H1 (cell line): ENCODE measurements around the gene RGL1. TPM values are rescaled to one million over a fixed set of nuclear protein-coding genes. Genes with fewer than 3 reads are reported as not detected.

Experiments used
- CTCF ChIA-PET: fragments of 300-600 bp; sonication (Branson Sonifier 250); formaldehyde crosslinking; loops from one replicate; lab custom pipeline; 2021; ENCODE audit not compliant: partially characterized antibody; lab: Charles Lee
- POLR2A ChIA-PET: fragments of 300-600 bp; sonication (Branson Sonifier 250); formaldehyde crosslinking; loops from one replicate; lab custom pipeline; 2021; ENCODE audit warnings: inconsistent platforms; ENCODE audit not compliant: partially characterized antibody; lab: Charles Lee
- DNase-seq, 2 experiments: peaks; one replicate each; pipeline versions ENCODE4 v3.0.0 to v3.0.0-alpha.2; 2010 to 2022; ENCODE audit warnings: low spot score in 2 of 2, low read depth in 1 of 2, mixed read lengths in 1 of 2
- FAIRE-seq: peaks from 2 replicates; lab custom pipeline; 2011; peaks lifted over from hg19 to GRCh38; lab: Jason Lieb, UNC
- H2AFZ ChIP-seq: 2 replicates; pipeline ENCODE4 v1.8.1; 2012; ENCODE audit warnings: low read length, inconsistent platforms
- H2AK5ac ChIP-seq: 2 replicates; pipeline ENCODE4 v1.6.1; 2013; ENCODE audit warnings: low read depth, low read length
- H2BK120ac ChIP-seq: replicated peaks from 2 replicates; pipeline ENCODE3; 2013; ENCODE audit warnings: low read depth, low read length, inconsistent platforms
- H2BK12ac ChIP-seq: 2 replicates; pipeline ENCODE4 v1.6.1; 2013; ENCODE audit warnings: low read depth, low read length
- H2BK15ac ChIP-seq: 2 replicates; pipeline ENCODE4 v1.6.1; 2013; ENCODE audit warnings: low read length
- H2BK20ac ChIP-seq: 2 replicates; pipeline ENCODE4 v1.6.1; 2013; ENCODE audit warnings: low read length
- H2BK5ac ChIP-seq: 2 replicates; pipeline ENCODE4 v1.6.1; 2013; ENCODE audit warnings: low read depth, low read length
- H3K14ac ChIP-seq: 2 replicates; pipeline ENCODE4 v1.6.1; 2013; ENCODE audit warnings: inconsistent platforms; ENCODE audit not compliant: insufficient read length
- H3K18ac ChIP-seq: 2 replicates; pipeline ENCODE4 v1.6.1; 2013; ENCODE audit warnings: low read length; ENCODE audit errors: extremely low read depth
- H3K23ac ChIP-seq: 2 replicates; pipeline ENCODE4 v1.6.1; 2013; ENCODE audit warnings: inconsistent platforms; ENCODE audit not compliant: insufficient read length
- H3K23me2 ChIP-seq: 2 replicates; pipeline ENCODE4 v1.6.1; 2013; ENCODE audit warnings: low read depth, low read length
- H3K27ac ChIP-seq: 2 replicates; pipeline ENCODE4 v1.6.1; 2011; ENCODE audit warnings: low read depth, low read length, inconsistent platforms
- H3K27me3 ChIP-seq, 4 experiments: replicated peaks in 1 of 4; 1 replicate in 1 of 4; 2 replicates in 3 of 4; pipeline versions ENCODE4 v1.6.1 to v1.8.1; 2011 to 2013; ENCODE audit warnings: low read length in 3 of 4, mild to moderate bottlenecking in 3 of 4, inconsistent platforms in 2 of 4, mixed read lengths in 2 of 4, moderate library complexity in 1 of 4; ENCODE audit not compliant: control insufficient read depth in 3 of 4, insufficient read depth in 3 of 4; ENCODE audit errors: extremely low read depth in 1 of 4
- H3K36me3 ChIP-seq, 4 experiments: 2 replicates each; pipeline versions ENCODE4 v1.6.1 to v1.8.1; 2011 to 2013; ENCODE audit warnings: mild to moderate bottlenecking in 4 of 4, low read length in 3 of 4, moderate library complexity in 2 of 4, control low read depth in 1 of 4, inconsistent platforms in 1 of 4; ENCODE audit not compliant: insufficient read depth in 4 of 4, control insufficient read depth in 2 of 4
- H3K4ac ChIP-seq: replicated peaks from 2 replicates; pipeline ENCODE3; 2013; ENCODE audit warnings: low read length, low read depth, mixed read lengths, inconsistent platforms; ENCODE audit not compliant: insufficient read length
- H3K4me1 ChIP-seq, 4 experiments: replicated peaks in 1 of 4; 1 replicate in 1 of 4; 2 replicates in 3 of 4; pipeline versions ENCODE4 v1.6.1 to v1.8.1; 2011 to 2013; ENCODE audit warnings: low read length in 3 of 4, inconsistent platforms in 2 of 4, mixed read lengths in 1 of 4; ENCODE audit not compliant: insufficient read depth in 4 of 4, control insufficient read depth in 3 of 4
- H3K4me2 ChIP-seq, 2 experiments: 2 replicates each; pipeline versions ENCODE4 v1.6.1 to v1.8.1; 2011 to 2013; ENCODE audit warnings: low read depth in 2 of 2, low read length in 2 of 2, control low read depth in 1 of 2, inconsistent platforms in 1 of 2, mild to moderate bottlenecking in 1 of 2; ENCODE audit not compliant: insufficient read depth in 1 of 2
- H3K4me3 ChIP-seq, 4 experiments: fragments of 200-600, 300-600 bp in 1 of 4; sonication (generic), shearing (Covaris generic), sonication (Bioruptor Twin) in 1 of 4; 2 replicates each; pipeline versions ENCODE4 v1.5.1 to v1.8.1; 2011 to 2016; ENCODE audit warnings: low read length in 4 of 4, low read depth in 3 of 4, control low read depth in 2 of 4, inconsistent platforms in 2 of 4, mild to moderate bottlenecking in 2 of 4, mixed read lengths in 1 of 4, moderate library complexity in 1 of 4; ENCODE audit not compliant: insufficient read depth in 2 of 4; ENCODE audit errors: extremely low read depth in 1 of 4
- H3K56ac ChIP-seq: replicated peaks from 2 replicates; pipeline ENCODE3; 2013; ENCODE audit warnings: low read depth, mild to moderate bottlenecking, mixed read lengths, low read length, inconsistent platforms; ENCODE audit not compliant: insufficient read length
- H3K79me1 ChIP-seq: 2 replicates; pipeline ENCODE4 v1.6.1; 2013; ENCODE audit warnings: low read depth, low read length, control low read depth
- H3K79me2 ChIP-seq, 2 experiments: 2 replicates each; pipeline versions ENCODE4 v1.6.1 to v1.8.1; 2012 to 2013; ENCODE audit warnings: low read length in 2 of 2, mild to moderate bottlenecking in 2 of 2, inconsistent platforms in 1 of 2; ENCODE audit not compliant: insufficient read depth in 2 of 2, control insufficient read depth in 1 of 2
- H3K9ac ChIP-seq, 4 experiments: replicated peaks in 1 of 4; 1 replicate in 1 of 4; 2 replicates in 3 of 4; pipeline versions ENCODE4 v1.6.1 to v1.8.1; 2011 to 2013; ENCODE audit warnings: low read depth in 3 of 4, low read length in 3 of 4, control low read depth in 2 of 4, mild to moderate bottlenecking in 2 of 4, moderate library complexity in 2 of 4, inconsistent platforms in 1 of 4; ENCODE audit errors: extremely low read depth in 1 of 4
- H3K9me3 ChIP-seq, 2 experiments: 2 replicates each; pipeline versions ENCODE4 v1.6.1 to v1.8.1; 2012 to 2013; ENCODE audit warnings: mild to moderate bottlenecking in 2 of 2, moderate library complexity in 2 of 2, control low read depth in 1 of 2, inconsistent platforms in 1 of 2, low read depth in 1 of 2, low read length in 1 of 2, mixed read lengths in 1 of 2; ENCODE audit not compliant: insufficient read depth in 2 of 2
- H4K20me1 ChIP-seq, 2 experiments: replicated peaks in 1 of 2; 2 replicates each; pipeline versions ENCODE3 to v1.8.1; 2011 to 2013; ENCODE audit warnings: inconsistent platforms in 2 of 2, low read length in 2 of 2, mild to moderate bottlenecking in 1 of 2; ENCODE audit not compliant: insufficient read depth in 2 of 2, control insufficient read depth in 1 of 2
- H4K5ac ChIP-seq: 2 replicates; pipeline ENCODE4 v1.6.1; 2013; ENCODE audit warnings: low read length, low read depth, mixed read lengths, inconsistent platforms; ENCODE audit not compliant: insufficient read length
- H4K8ac ChIP-seq: 2 replicates; pipeline ENCODE4 v1.8.0; 2013; ENCODE audit warnings: mild to moderate bottlenecking, moderate library complexity, low read length, inconsistent platforms; ENCODE audit not compliant: insufficient read depth; ENCODE audit errors: extremely low read depth
- H4K91ac ChIP-seq: replicated peaks from 2 replicates; pipeline ENCODE3; 2013; ENCODE audit warnings: low read length, mixed read lengths, inconsistent platforms; ENCODE audit not compliant: insufficient read length
- BACH1 ChIP-seq: IDR thresholded peaks from 2 replicates; pipeline ENCODE4 v1.6.1; 2012; ENCODE audit warnings: low read length, improper control_type of control experiment
- CBX8 ChIP-seq: fragments of 300-800, 300-1000 bp; sonication (generic); IDR thresholded peaks from 2 replicates; pipeline ENCODE4 v1.7.1; 2016; ENCODE audit warnings: low read depth, low read length, borderline replicate concordance
- HDAC2 ChIP-seq, 2 experiments: fragments of 300-600 bp in 1 of 2; sonication (generic) in 1 of 2; IDR thresholded peaks; 2 replicates each; pipeline ENCODE4 v1.6.1; 2011 to 2012; ENCODE audit warnings: low read depth in 2 of 2, low read length in 2 of 2, mild to moderate bottlenecking in 2 of 2, moderate library complexity in 2 of 2, borderline replicate concordance in 1 of 2, inconsistent platforms in 1 of 2
- PHF8 ChIP-seq: fragments of 200-600 bp; sonication (generic); conservative IDR thresholded peaks from 2 replicates; pipeline ENCODE4 v1.7.1; 2012; ENCODE audit warnings: low read depth, mild to moderate bottlenecking, inconsistent platforms, low read length, moderate library complexity
- POLR2A ChIP-seq, 2 experiments: IDR thresholded peaks; 1 replicate in 1 of 2; 2 replicates in 1 of 2; pipeline ENCODE4 v1.6.1; 2011; ENCODE audit warnings: low read depth in 2 of 2, low read length in 2 of 2, mild to moderate bottlenecking in 2 of 2; ENCODE audit errors: control extremely low read depth in 1 of 2
- RAD21 ChIP-seq, 2 experiments: IDR thresholded peaks in 1 of 2; conservative IDR thresholded peaks in 1 of 2; 2 replicates each; pipeline ENCODE4 v1.6.1; 2011; ENCODE audit warnings: low read depth in 2 of 2, low read length in 2 of 2, improper control_type of control experiment in 1 of 2, inconsistent platforms in 1 of 2, mild to moderate bottlenecking in 1 of 2, moderate library complexity in 1 of 2
- RBBP5 ChIP-seq: IDR thresholded peaks from 2 replicates; pipeline ENCODE4 v1.7.1; 2012; ENCODE audit warnings: low read depth, mild to moderate bottlenecking, inconsistent platforms, low read length, moderate library complexity, borderline replicate concordance
- TEAD4 ChIP-seq: IDR thresholded peaks from 2 replicates; pipeline ENCODE4 v1.6.1; 2012; ENCODE audit warnings: low read depth, low read length, inconsistent platforms, mixed read lengths
- YY1 ChIP-seq: IDR thresholded peaks from 2 replicates; pipeline ENCODE4 v1.6.1; 2011; ENCODE audit warnings: low read depth, mild to moderate bottlenecking, low read length
- polyA plus RNA-seq, 7 experiments: library from polyadenylated mRNA; depleted of rRNA in 3 of 7; stranded (reverse) in 5 of 7; unstranded in 2 of 7; fragments of >200 nt in 5 of 7; fragments of 200-250 nt in 2 of 7; gene quantifications; 1 replicate in 5 of 7; 2 replicates in 1 of 7; 4 replicates in 1 of 7; pipeline versions ENCODE4 v1.2.1 to v1.2.3, GENCODE V29; 2011 to 2013; ENCODE audit warnings: missing spikeins in 2 of 7, mixed read lengths in 2 of 7
- total RNA-seq: library from RNA; stranded (reverse); fragmentation: NEBNext Ultra II Directional; extraction: Animal tissue kit (Norgen Biotek cat#: 25700); gene quantifications from 2 replicates; pipeline ENCODE4 v1.2.1, GENCODE V29; 2021
- TF ChIP-seq, protein P1 (sequence below): IDR thresholded peaks from 2 replicates; pipeline ENCODE4 v1.6.1; 2012; ENCODE audit warnings: inconsistent platforms
- TF ChIP-seq, protein P2 (sequence below), 3 experiments: IDR thresholded peaks; 1 replicate in 2 of 3; 2 replicates in 1 of 3; pipeline versions ENCODE4 v1.5.1 to v1.6.1; 2011; ENCODE audit warnings: low read length in 3 of 3, mild to moderate bottlenecking in 3 of 3, inconsistent platforms in 2 of 3, low read depth in 1 of 3, moderate library complexity in 1 of 3; ENCODE audit not compliant: insufficient read depth in 1 of 3; ENCODE audit errors: control extremely low read depth in 1 of 3

The RGL1 gene
- total and polyA plus RNA-seq, 2 of the 8 experiments (the other 6 are each of a cell fraction or from before 2014, with no cell fraction given): 0.98 to 2.4 TPM

DNA sequence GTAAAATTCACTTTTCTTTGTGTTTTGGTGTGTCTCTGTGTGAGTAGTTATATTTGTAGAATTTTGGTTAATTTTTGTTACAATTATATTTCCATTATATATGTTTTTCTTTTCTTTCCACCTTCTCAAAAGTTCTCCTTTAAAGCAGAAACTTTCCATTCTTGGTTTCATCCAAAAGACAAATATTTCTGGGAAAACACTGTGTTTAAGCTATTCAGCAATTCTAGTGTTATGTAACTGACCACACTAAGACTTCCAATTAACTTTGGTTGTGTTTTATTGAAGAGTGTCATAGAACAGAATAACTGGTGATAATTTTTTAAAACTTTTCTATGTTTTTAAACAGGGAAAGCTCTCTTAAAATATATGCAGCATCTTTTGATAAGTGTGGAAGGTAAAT, 13.6 kb upstream of the RGL1 start:
- no peaks in the 10 kb centered on the region for H3K79me1 ChIP-seq
- no peak overlapping the region for H3K4ac ChIP-seq
- no peak overlapping the region for H2BK5ac ChIP-seq
- no peak overlapping the region for H3K4me2 ChIP-seq
- no peaks in the 10 kb centered on the region for H3K27me3 ChIP-seq
- no peak overlapping the region for H3K14ac ChIP-seq
- H3K23me2 ChIP-seq: no peaks in the 10 kb centered on the region
- H4K91ac ChIP-seq: no peak overlapping the region
- H3K9me3 ChIP-seq: no peaks in the 10 kb centered on the region
- no peak overlapping the region for H2AK5ac ChIP-seq
- FAIRE-seq: no peak
- no peak overlapping the region for H4K8ac ChIP-seq
- no peaks in the 10 kb centered on the region for H3K36me3 ChIP-seq
- H3K23ac ChIP-seq: no peak overlapping the region
- H2BK120ac ChIP-seq: no peak overlapping the region
- no peak overlapping the region for H2BK15ac ChIP-seq
- no peak overlapping the region for H3K18ac ChIP-seq
- H2AFZ ChIP-seq: no peak overlapping the region
- H4K5ac ChIP-seq: no peak overlapping the region
- no peak for TF ChIP-seq POLR2A (IDR thresholded peaks at IDR 0.05; ENCODE audit: control extremely low read depth in 1 of 2, low read depth in 2 of 2, low read length in 2 of 2)
- TF ChIP-seq YY1: no peak
- no peak for TF ChIP-seq PHF8
- TF ChIP-seq, protein P1, sequence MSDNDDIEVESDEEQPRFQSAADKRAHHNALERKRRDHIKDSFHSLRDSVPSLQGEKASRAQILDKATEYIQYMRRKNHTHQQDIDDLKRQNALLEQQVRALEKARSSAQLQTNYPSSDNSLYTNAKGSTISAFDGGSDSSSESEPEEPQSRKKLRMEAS: no peak
- TF ChIP-seq RAD21 (IDR thresholded peaks at IDR 0.05 in 1 of 2, conservative IDR thresholded peaks at IDR 0.05 in 1 of 2; ENCODE audit: low read depth in 2 of 2, low read length in 2 of 2): no peak
- TF ChIP-seq, protein P2, sequence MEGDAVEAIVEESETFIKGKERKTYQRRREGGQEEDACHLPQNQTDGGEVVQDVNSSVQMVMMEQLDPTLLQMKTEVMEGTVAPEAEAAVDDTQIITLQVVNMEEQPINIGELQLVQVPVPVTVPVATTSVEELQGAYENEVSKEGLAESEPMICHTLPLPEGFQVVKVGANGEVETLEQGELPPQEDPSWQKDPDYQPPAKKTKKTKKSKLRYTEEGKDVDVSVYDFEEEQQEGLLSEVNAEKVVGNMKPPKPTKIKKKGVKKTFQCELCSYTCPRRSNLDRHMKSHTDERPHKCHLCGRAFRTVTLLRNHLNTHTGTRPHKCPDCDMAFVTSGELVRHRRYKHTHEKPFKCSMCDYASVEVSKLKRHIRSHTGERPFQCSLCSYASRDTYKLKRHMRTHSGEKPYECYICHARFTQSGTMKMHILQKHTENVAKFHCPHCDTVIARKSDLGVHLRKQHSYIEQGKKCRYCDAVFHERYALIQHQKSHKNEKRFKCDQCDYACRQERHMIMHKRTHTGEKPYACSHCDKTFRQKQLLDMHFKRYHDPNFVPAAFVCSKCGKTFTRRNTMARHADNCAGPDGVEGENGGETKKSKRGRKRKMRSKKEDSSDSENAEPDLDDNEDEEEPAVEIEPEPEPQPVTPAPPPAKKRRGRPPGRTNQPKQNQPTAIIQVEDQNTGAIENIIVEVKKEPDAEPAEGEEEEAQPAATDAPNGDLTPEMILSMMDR (IDR thresholded peaks at IDR 0.05; ENCODE audit: control extremely low read depth in 1 of 3, insufficient read depth in 1 of 3, low read depth in 1 of 3, low read length in 3 of 3): no peak
- no peak for TF ChIP-seq CBX8
- TF ChIP-seq HDAC2 (IDR thresholded peaks at IDR 0.05; ENCODE audit: borderline replicate concordance in 1 of 2, low read depth in 2 of 2, low read length in 2 of 2): no peak
- TF ChIP-seq RBBP5: no peak
- no peak for TF ChIP-seq TEAD4
- TF ChIP-seq BACH1: no peak
- H3K4me1 ChIP-seq: peaks cover 0 to 3% (median 1%) of the 10 kb centered on the region in 4 experiments; a peak in 2 of 7 replicates
- no peaks in the 10 kb centered on the region for H3K79me2 ChIP-seq
- no peak overlapping the region for H3K27ac ChIP-seq
- no peak overlapping the region for H3K56ac ChIP-seq
- H2BK20ac ChIP-seq: no peak overlapping the region
- H2BK12ac ChIP-seq: no peak overlapping the region
- ChIA-PET POLR2A (no interaction called here), CTCF (interaction anchor here (1.1 kb wide), 1 partner anchor 107 kb away, joined by 3 read pairs; no protein-coding TSS in a partner anchor)
- DNase-seq: no peak
- H3K4me3 ChIP-seq: no peak overlapping the region
- H3K9ac ChIP-seq: no peak overlapping the region
- no peaks in the 10 kb centered on the region for H4K20me1 ChIP-seq
